Osteocyte (in vitro differentiated cells): ENCODE results near the gene CENPX. TPM values are rescaled to one million over a fixed set of nuclear protein-coding genes. Genes with fewer than 3 reads are reported as not detected.

Experiments used
- DNase-seq: peaks from one replicate; pipeline ENCODE4 v3.0.0; 2021; ENCODE audit warnings: mixed read lengths; ENCODE audit not compliant: unreplicated experiment; ENCODE audit errors: extremely low spot score
- H3K27ac Mint-ChIP-seq: one replicate; pipeline ENCODE4 v1.8.0; 2021; ENCODE audit warnings: mild to moderate bottlenecking, mixed read lengths; ENCODE audit not compliant: unreplicated experiment
- H3K27me3 Mint-ChIP-seq: one replicate; pipeline ENCODE4 v1.8.0; 2021; ENCODE audit warnings: mixed read lengths; ENCODE audit not compliant: unreplicated experiment
- H3K36me3 Mint-ChIP-seq: one replicate; pipeline ENCODE4 v1.8.0; 2021; ENCODE audit warnings: mixed read lengths; ENCODE audit not compliant: unreplicated experiment
- H3K4me1 Mint-ChIP-seq: one replicate; pipeline ENCODE4 v1.8.0; 2021; ENCODE audit warnings: mixed read lengths; ENCODE audit not compliant: unreplicated experiment
- H3K4me3 Mint-ChIP-seq: one replicate; pipeline ENCODE4 v1.8.0; 2021; ENCODE audit warnings: mild to moderate bottlenecking, moderate library complexity, mixed read lengths; ENCODE audit not compliant: unreplicated experiment
- H3K9me3 Mint-ChIP-seq: one replicate; pipeline ENCODE4 v1.8.0; 2021; ENCODE audit warnings: mixed read lengths; ENCODE audit not compliant: unreplicated experiment
- CTCF ChIP-seq: fragments of 200-600 bp; sonication (generic); IDR thresholded peaks from 2 replicates; pipeline ENCODE4 v1.5.0; 2021; ENCODE audit warnings: antibody characterized with exemption, mild to moderate bottlenecking, moderate library complexity
- total RNA-seq: library from RNA; stranded (reverse); gene quantifications from 2 replicates; pipeline ENCODE4 v1.2.1, GENCODE V29; 2021

The CENPX gene
- total RNA-seq, 1 donor from 2014 or later: 31.7 TPM

- DNase-seq: no peak
- H3K27ac Mint-ChIP-seq: no peak overlapping the region
Observed at GRCh38 chr17:82064433-82065192, 41.9 kb upstream of the CENPX start.

GRCh38 chr17:82063424-82064415, 41.0 kb upstream of the CENPX start:
- Mint-ChIP-seq H3K4me1 (peaks cover 7% of the 10 kb centered on the region), H3K9me3 (no peaks in the 10 kb centered on the region), H3K27ac (no peak overlapping the region), H3K27me3 (no peaks in the 10 kb centered on the region), H3K36me3 (peaks cover 5% of the 10 kb centered on the region), H3K4me3 (peak overlapping the region; percentile 63)
- DNase-seq: no peak
- TF ChIP-seq CTCF: no peak

More at GRCh38 chr17:82064433-82065192, 41.9 kb upstream of the CENPX start:
- Mint-ChIP-seq H3K4me3 (peak overlapping the region; percentile 63), H3K36me3 (peaks cover 5% of the 10 kb centered on the region), H3K4me1 (peaks cover 7% of the 10 kb centered on the region), H3K27me3 (no peaks in the 10 kb centered on the region), H3K9me3 (no peaks in the 10 kb centered on the region)
- no peak for TF ChIP-seq CTCF

- TF ChIP-seq CTCF: no peak
- H3K4me1 Mint-ChIP-seq: peaks cover 7% of the 10 kb centered on the region
- H3K4me3 Mint-ChIP-seq: no peak overlapping the region
- no peak for DNase-seq
- H3K27ac Mint-ChIP-seq: no peak overlapping the region
- H3K9me3 Mint-ChIP-seq: no peaks in the 10 kb centered on the region
- H3K36me3 Mint-ChIP-seq: peaks cover 6% of the 10 kb centered on the region
- H3K27me3 Mint-ChIP-seq: no peaks in the 10 kb centered on the region
Observed at GRCh38 chr17:82062984-82063368, 40.3 kb upstream of the CENPX start.

- peaks cover 7% of the 10 kb centered on the region for H3K4me1 Mint-ChIP-seq
- H3K27me3 Mint-ChIP-seq: no peaks in the 10 kb centered on the region
- H3K9me3 Mint-ChIP-seq: no peaks in the 10 kb centered on the region
- H3K36me3 Mint-ChIP-seq: peaks cover 10% of the 10 kb centered on the region
- H3K4me3 Mint-ChIP-seq: no peak overlapping the region
- DNase-seq: no peak
- H3K27ac Mint-ChIP-seq: no peak overlapping the region
- no peak for TF ChIP-seq CTCF
Observed at GRCh38 chr17:82062076-82062983, 39.7 kb upstream of the CENPX start.
